SK-N-SH (cell line): Measurements from ENCODE around the gene ENTPD1. TPM values are rescaled to one million over a fixed set of nuclear protein-coding genes. Genes with fewer than 3 reads are reported as not detected.

Source experiments
- CTCF ChIA-PET: fragments of 300-600, 350-600 bp; formaldehyde crosslinking; extraction: SDS; loops from one replicate; lab custom pipeline; 2021; lab: Yijun Ruan, JAX
- POLR2A ChIA-PET: fragments of 350-600 bp; sonication (Branson Sonifier 250); formaldehyde crosslinking; extraction: SDS; loops from one replicate; lab custom pipeline; 2020; ENCODE audit warnings: antibody characterized with exemption, inconsistent platforms; lab: Yijun Ruan, JAX
- DNase-seq: peaks from one replicate; pipeline ENCODE4 v3.0.0; 2012
- H2AFZ ChIP-seq: fragments of 200-600 bp; sonication (generic); 2 replicates; pipeline ENCODE4 v1.8.1; 2016; ENCODE audit warnings: antibody characterized with exemption, mild to moderate bottlenecking, low read depth
- H3F3A ChIP-seq: fragments of 200-600 bp; sonication (generic); replicated peaks from 2 replicates; pipeline ENCODE3; 2016; ENCODE audit warnings: antibody characterized with exemption, mild to moderate bottlenecking; ENCODE audit not compliant: insufficient read depth
- H3K27ac ChIP-seq, 2 experiments: fragments of 200-500 bp in 1 of 2; fragments of 200-600 bp in 1 of 2; sonication (Bioruptor generic) in 1 of 2; sonication (generic), shearing (Covaris generic) in 1 of 2; 2 replicates each; pipeline versions ENCODE4 v1.5.1 to v1.6.1; 2014 to 2016; ENCODE audit warnings: low read depth in 2 of 2, inconsistent platforms in 1 of 2, low read length in 1 of 2, mild to moderate bottlenecking in 1 of 2, mixed read lengths in 1 of 2
- H3K27me3 ChIP-seq: fragments of 200-600 bp; sonication (generic), shearing (Covaris generic); 2 replicates; pipeline ENCODE4 v1.6.1; 2016; ENCODE audit warnings: mixed run types; ENCODE audit not compliant: insufficient read depth
- H3K36me3 ChIP-seq, 2 experiments: fragments of 200-500 bp in 1 of 2; fragments of 200-600 bp in 1 of 2; sonication (Bioruptor generic) in 1 of 2; sonication (generic) in 1 of 2; replicated peaks in 1 of 2; 2 replicates each; pipeline versions ENCODE3 to v1.5.1; 2014 to 2016; ENCODE audit warnings: low read length in 1 of 2, mild to moderate bottlenecking in 1 of 2; ENCODE audit not compliant: insufficient read depth in 2 of 2, control insufficient read depth in 1 of 2
- H3K4me1 ChIP-seq, 2 experiments: fragments of 200-500 bp in 1 of 2; fragments of 200-600 bp in 1 of 2; sonication (Bioruptor generic) in 1 of 2; sonication (generic), shearing (Covaris generic) in 1 of 2; 2 replicates each; pipeline versions ENCODE4 v1.5.1 to v1.6.1; 2014 to 2016; ENCODE audit warnings: low read depth in 1 of 2, low read length in 1 of 2, mixed run types in 1 of 2; ENCODE audit not compliant: insufficient read depth in 2 of 2, control insufficient read depth in 1 of 2
- H3K4me2 ChIP-seq: fragments of 200-600 bp; sonication (generic), shearing (Covaris generic); 2 replicates; pipeline ENCODE4 v1.6.1; 2017; ENCODE audit warnings: mixed run types
- H3K4me3 ChIP-seq, 2 experiments: fragments of 200-500 bp in 1 of 2; fragments of 200-600 bp in 1 of 2; sonication (Bioruptor generic) in 1 of 2; sonication (generic), shearing (Covaris generic) in 1 of 2; 2 replicates each; pipeline versions ENCODE4 v1.5.1 to v1.8.1; 2014 to 2016; ENCODE audit warnings: low read depth in 2 of 2, inconsistent platforms in 1 of 2, low read length in 1 of 2, mild to moderate bottlenecking in 1 of 2, mixed read lengths in 1 of 2, moderate library complexity in 1 of 2
- H3K79me2 ChIP-seq: fragments of 200-600 bp; sonication (generic); 2 replicates; pipeline ENCODE4 v1.8.1; 2017; ENCODE audit warnings: mild to moderate bottlenecking; ENCODE audit not compliant: insufficient read depth
- H3K9ac ChIP-seq: fragments of 200-600 bp; sonication (generic); 2 replicates; pipeline ENCODE4 v1.6.1; 2017; ENCODE audit warnings: mixed run types
- H3K9me2 ChIP-seq: fragments of 200-600 bp; sonication (generic); 2 replicates; pipeline ENCODE4 v1.6.1; 2017; ENCODE audit warnings: mixed run types
- H3K9me3 ChIP-seq: fragments of 200-600 bp; sonication (generic); 2 replicates; pipeline ENCODE4 v1.6.1; 2017; ENCODE audit warnings: mixed run types, mild to moderate bottlenecking, moderate library complexity
- H4K20me1 ChIP-seq: fragments of 200-600 bp; sonication (generic); 2 replicates; pipeline ENCODE4 v1.6.1; 2017; ENCODE audit warnings: mild to moderate bottlenecking, mixed run types; ENCODE audit not compliant: insufficient read depth
- CTCF ChIP-seq: fragments of 200-600 bp; sonication (generic); IDR thresholded peaks from 2 replicates; pipeline ENCODE4 v1.6.1; 2017; ENCODE audit warnings: antibody characterized with exemption, mild to moderate bottlenecking, moderate library complexity
- EP300 ChIP-seq, 2 experiments: IDR thresholded peaks; 2 replicates each; pipeline versions ENCODE4 v1.4.0 to v1.6.1; 2012; ENCODE audit warnings: borderline replicate concordance in 1 of 2, low read depth in 1 of 2, low read length in 1 of 2
- FOSL2 ChIP-seq: IDR thresholded peaks from 2 replicates; pipeline ENCODE4 v1.4.0; 2012; ENCODE audit warnings: low read depth, mild to moderate bottlenecking, moderate library complexity, borderline replicate concordance
- GATA2 ChIP-seq: sonication (generic); formaldehyde crosslinking; IDR thresholded peaks from 2 replicates; pipeline ENCODE4 v1.5.0; 2020; ENCODE audit warnings: mild to moderate bottlenecking, missing genetic modification reagents
- JUND ChIP-seq: IDR thresholded peaks from 2 replicates; pipeline ENCODE4 v1.4.0; 2012
- MAX ChIP-seq: IDR thresholded peaks from 2 replicates; pipeline ENCODE4 v1.4.0; 2012; ENCODE audit warnings: low read depth
- PBX3 ChIP-seq: IDR thresholded peaks from 2 replicates; pipeline ENCODE4; 2012
- RXRA ChIP-seq: IDR thresholded peaks from 2 replicates; pipeline ENCODE4 v1.4.0; 2012; ENCODE audit warnings: low read depth, mild to moderate bottlenecking, borderline replicate concordance
- TEAD4 ChIP-seq: IDR thresholded peaks from 2 replicates; pipeline ENCODE4 v1.4.0; 2012; ENCODE audit warnings: mild to moderate bottlenecking, borderline replicate concordance; ENCODE audit not compliant: insufficient read depth
- YY1 ChIP-seq: IDR thresholded peaks from 2 replicates; pipeline ENCODE4 v1.4.0; 2012; ENCODE audit warnings: low read depth, mild to moderate bottlenecking
- WGBS: methylation state at CpG from one replicate; pipeline ENCODE4 v1.1.6; 2017; ENCODE audit warnings: low lambda C conversion rate; 5-methylcytosine and 5-hydroxymethylcytosine counted together
- polyA plus RNA-seq, 3 experiments: library from polyadenylated mRNA; depleted of rRNA; stranded (reverse); fragments of >200 nt; gene quantifications; 2 replicates each; pipeline ENCODE4 v1.2.3, GENCODE V29; 2012

ENTPD1 gene
- polyA plus RNA-seq, 1 of the 3 experiments (the other 2 are of a cell fraction) = 0.02 TPM

GRCh38 chr10:95745501-95745900 is 10.5 kb upstream of the ENTPD1 start:
- POLR2A ChIA-PET = no interaction called here

GRCh38 chr10:95748349-95748748 is 7.6 kb upstream of the ENTPD1 start:
- no peaks in the 10 kb centered on the region for H4K20me1 ChIP-seq
- no peaks in the 10 kb centered on the region for H3K79me2 ChIP-seq
- no peaks in the 10 kb centered on the region for H3F3A ChIP-seq
- H3K9ac ChIP-seq = no peak overlapping the region
- no peaks in the 10 kb centered on the region for H3K27me3 ChIP-seq
- no peak overlapping the region for H3K4me3 ChIP-seq
- TF ChIP-seq FOSL2 = no peak
- TF ChIP-seq PBX3 = no peak
- TF ChIP-seq GATA2 = no peak
- H3K9me2 ChIP-seq = no peaks in the 10 kb centered on the region
- H3K27ac ChIP-seq = no peak overlapping the region
- no peaks in the 10 kb centered on the region for H3K36me3 ChIP-seq
- no peak overlapping the region for H3K4me2 ChIP-seq
- no peak for DNase-seq
- ChIA-PET POLR2A (no interaction called here), CTCF (no interaction called here)
- H2AFZ ChIP-seq = no peak overlapping the region
- no peaks in the 10 kb centered on the region for H3K4me1 ChIP-seq
- no peaks in the 10 kb centered on the region for H3K9me3 ChIP-seq

More at GRCh38 chr10:95745501-95745900, 10.5 kb upstream of the ENTPD1 start:
- no peaks in the 10 kb centered on the region for H4K20me1 ChIP-seq
- CTCF ChIA-PET = interaction anchor here (1.1 kb wide), 1 partner anchor 52 kb away, joined by 3 read pairs; the partner anchor contains the start of gene TCTN3
- DNase-seq = no peak
- H3K27me3 ChIP-seq = no peaks in the 10 kb centered on the region
- H3K9ac ChIP-seq = no peak overlapping the region
- no peak overlapping the region for H3K4me3 ChIP-seq
- TF ChIP-seq RXRA (no peak), MAX (no peak), PBX3 (no peak), TEAD4 (no peak), EP300 (IDR thresholded peaks at IDR 0.05; ENCODE audit: borderline replicate concordance in 1 of 2, low read depth in 1 of 2, low read length in 1 of 2) (no peak), JUND (no peak), CTCF (no peak), YY1 (no peak), GATA2 (no peak)
- TF ChIP-seq, all 33 proteins: peak for 0
- Histone ChIP-seq H3K36me3 (no peaks in the 10 kb centered on the region), H3K27ac (no peak overlapping the region), H2AFZ (no peak overlapping the region), H3K9me2 (no peaks in the 10 kb centered on the region), H3K79me2 (no peaks in the 10 kb centered on the region), H3K4me2 (no peak overlapping the region), H3K9me3 (no peaks in the 10 kb centered on the region), H3F3A (no peaks in the 10 kb centered on the region), H3K4me1 (no peaks in the 10 kb centered on the region; a peak in 1 of 4 replicates)
- WGBS = 11% methylated on average over 2 of the region's 2 CpGs
